Panc1 (cell line): Measurements from ENCODE around the gene CCL28.

ENCODE experiments used
- POLR2AphosphoS5 ChIP-seq: IDR thresholded peaks from 2 replicates; pipeline ENCODE4 v1.6.1; 2012; ENCODE audit warnings: mild to moderate bottlenecking, low read depth, low read length, moderate library complexity
- TF ChIP-seq, protein P1 (sequence below): fragments of 450-650 bp; IDR thresholded peaks from 2 replicates; pipeline ENCODE4 v1.5.1; 2017; ENCODE audit warnings: mild to moderate bottlenecking
- TF ChIP-seq, protein P2 (sequence below), 2 experiments: IDR thresholded peaks; 2 replicates each; pipeline ENCODE4 v1.6.1; 2011 to 2012; ENCODE audit warnings: low read depth in 2 of 2, control low read depth in 1 of 2, low read length in 1 of 2, mild to moderate bottlenecking in 1 of 2, moderate library complexity in 1 of 2; ENCODE audit not compliant: insufficient read depth in 1 of 2

- TF ChIP-seq, protein P1, sequence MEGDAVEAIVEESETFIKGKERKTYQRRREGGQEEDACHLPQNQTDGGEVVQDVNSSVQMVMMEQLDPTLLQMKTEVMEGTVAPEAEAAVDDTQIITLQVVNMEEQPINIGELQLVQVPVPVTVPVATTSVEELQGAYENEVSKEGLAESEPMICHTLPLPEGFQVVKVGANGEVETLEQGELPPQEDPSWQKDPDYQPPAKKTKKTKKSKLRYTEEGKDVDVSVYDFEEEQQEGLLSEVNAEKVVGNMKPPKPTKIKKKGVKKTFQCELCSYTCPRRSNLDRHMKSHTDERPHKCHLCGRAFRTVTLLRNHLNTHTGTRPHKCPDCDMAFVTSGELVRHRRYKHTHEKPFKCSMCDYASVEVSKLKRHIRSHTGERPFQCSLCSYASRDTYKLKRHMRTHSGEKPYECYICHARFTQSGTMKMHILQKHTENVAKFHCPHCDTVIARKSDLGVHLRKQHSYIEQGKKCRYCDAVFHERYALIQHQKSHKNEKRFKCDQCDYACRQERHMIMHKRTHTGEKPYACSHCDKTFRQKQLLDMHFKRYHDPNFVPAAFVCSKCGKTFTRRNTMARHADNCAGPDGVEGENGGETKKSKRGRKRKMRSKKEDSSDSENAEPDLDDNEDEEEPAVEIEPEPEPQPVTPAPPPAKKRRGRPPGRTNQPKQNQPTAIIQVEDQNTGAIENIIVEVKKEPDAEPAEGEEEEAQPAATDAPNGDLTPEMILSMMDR, result no peak
- TF ChIP-seq POLR2AphosphoS5, result no peak
- TF ChIP-seq, protein P2, sequence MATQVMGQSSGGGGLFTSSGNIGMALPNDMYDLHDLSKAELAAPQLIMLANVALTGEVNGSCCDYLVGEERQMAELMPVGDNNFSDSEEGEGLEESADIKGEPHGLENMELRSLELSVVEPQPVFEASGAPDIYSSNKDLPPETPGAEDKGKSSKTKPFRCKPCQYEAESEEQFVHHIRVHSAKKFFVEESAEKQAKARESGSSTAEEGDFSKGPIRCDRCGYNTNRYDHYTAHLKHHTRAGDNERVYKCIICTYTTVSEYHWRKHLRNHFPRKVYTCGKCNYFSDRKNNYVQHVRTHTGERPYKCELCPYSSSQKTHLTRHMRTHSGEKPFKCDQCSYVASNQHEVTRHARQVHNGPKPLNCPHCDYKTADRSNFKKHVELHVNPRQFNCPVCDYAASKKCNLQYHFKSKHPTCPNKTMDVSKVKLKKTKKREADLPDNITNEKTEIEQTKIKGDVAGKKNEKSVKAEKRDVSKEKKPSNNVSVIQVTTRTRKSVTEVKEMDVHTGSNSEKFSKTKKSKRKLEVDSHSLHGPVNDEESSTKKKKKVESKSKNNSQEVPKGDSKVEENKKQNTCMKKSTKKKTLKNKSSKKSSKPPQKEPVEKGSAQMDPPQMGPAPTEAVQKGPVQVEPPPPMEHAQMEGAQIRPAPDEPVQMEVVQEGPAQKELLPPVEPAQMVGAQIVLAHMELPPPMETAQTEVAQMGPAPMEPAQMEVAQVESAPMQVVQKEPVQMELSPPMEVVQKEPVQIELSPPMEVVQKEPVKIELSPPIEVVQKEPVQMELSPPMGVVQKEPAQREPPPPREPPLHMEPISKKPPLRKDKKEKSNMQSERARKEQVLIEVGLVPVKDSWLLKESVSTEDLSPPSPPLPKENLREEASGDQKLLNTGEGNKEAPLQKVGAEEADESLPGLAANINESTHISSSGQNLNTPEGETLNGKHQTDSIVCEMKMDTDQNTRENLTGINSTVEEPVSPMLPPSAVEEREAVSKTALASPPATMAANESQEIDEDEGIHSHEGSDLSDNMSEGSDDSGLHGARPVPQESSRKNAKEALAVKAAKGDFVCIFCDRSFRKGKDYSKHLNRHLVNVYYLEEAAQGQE (IDR thresholded peaks at IDR 0.05; ENCODE audit: insufficient read depth in 1 of 2, low read depth in 2 of 2, low read length in 1 of 2), result no peak
These were observed 59.3 kb downstream of the CCL28 start for GRCh38 chr5:43352915-43353314.
